ENCODE measurements around the gene OSBPL6.

DNA sequence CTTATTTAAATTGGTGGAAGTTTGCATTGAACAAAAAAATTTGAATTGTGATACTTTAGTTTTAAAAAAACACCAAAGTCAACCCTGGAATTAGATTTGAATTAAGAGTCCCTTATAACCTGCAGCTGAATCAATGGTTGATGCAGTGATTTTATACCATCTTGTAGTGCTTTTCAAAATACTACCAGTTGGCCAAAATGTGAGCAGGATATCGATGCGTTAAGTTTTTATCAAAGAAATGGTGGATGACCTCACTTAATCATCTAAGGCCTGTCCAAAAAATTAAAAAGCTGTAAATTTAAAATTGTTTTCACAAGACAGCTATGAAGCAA, 48.2 kb downstream of the OSBPL6 start:
- TF ChIP-seq POLR2AphosphoS5 (IDR thresholded peaks at IDR 0.05) (no peak), POLR2A (IDR thresholded peaks at IDR 0.05) (no peak), EP300 (IDR thresholded peaks at IDR 0.05) (no peak)
- TF ChIP-seq, protein P1, sequence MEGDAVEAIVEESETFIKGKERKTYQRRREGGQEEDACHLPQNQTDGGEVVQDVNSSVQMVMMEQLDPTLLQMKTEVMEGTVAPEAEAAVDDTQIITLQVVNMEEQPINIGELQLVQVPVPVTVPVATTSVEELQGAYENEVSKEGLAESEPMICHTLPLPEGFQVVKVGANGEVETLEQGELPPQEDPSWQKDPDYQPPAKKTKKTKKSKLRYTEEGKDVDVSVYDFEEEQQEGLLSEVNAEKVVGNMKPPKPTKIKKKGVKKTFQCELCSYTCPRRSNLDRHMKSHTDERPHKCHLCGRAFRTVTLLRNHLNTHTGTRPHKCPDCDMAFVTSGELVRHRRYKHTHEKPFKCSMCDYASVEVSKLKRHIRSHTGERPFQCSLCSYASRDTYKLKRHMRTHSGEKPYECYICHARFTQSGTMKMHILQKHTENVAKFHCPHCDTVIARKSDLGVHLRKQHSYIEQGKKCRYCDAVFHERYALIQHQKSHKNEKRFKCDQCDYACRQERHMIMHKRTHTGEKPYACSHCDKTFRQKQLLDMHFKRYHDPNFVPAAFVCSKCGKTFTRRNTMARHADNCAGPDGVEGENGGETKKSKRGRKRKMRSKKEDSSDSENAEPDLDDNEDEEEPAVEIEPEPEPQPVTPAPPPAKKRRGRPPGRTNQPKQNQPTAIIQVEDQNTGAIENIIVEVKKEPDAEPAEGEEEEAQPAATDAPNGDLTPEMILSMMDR (IDR thresholded peaks at IDR 0.05): no peak

All from gastroesophageal sphincter (tissue), 3 donors.